ENCODE measurements around the gene SHOC1.

SHOC1 gene

GRCh38 chr9:111794835-111795556 lies at the start of gene SHOC1:
TSS of gene SHOC1 (minus strand) at chr9:111794937. CDS start at chr9:111791418, 3,519 bp downstream.
- no peak for TF ChIP-seq CTCF (conservative IDR thresholded peaks at IDR 0.05; ENCODE audit: low read depth, low read length)
- DNase-seq (ENCODE audit: low read depth) = no peak
- H3K4me3 ChIP-seq (ENCODE audit: low read length) = no peak within 1 kb of the TSS

- DNase-seq (ENCODE audit: low read depth) = no peak
- no peak for TF ChIP-seq CTCF (conservative IDR thresholded peaks at IDR 0.05; ENCODE audit: low read depth, low read length)
- H3K4me3 ChIP-seq (ENCODE audit: low read length) = no peak overlapping the region
Observed at GRCh38 chr9:111843971-111844370, 49.2 kb upstream of the SHOC1 start.

- DNase-seq (ENCODE audit: low read depth) = no peak
- TF ChIP-seq CTCF (conservative IDR thresholded peaks at IDR 0.05; ENCODE audit: low read depth, low read length) = no peak
- no peak overlapping the region for H3K4me3 ChIP-seq (ENCODE audit: low read length)
Observed at GRCh38 chr9:111842313-111842712, 47.6 kb upstream of the SHOC1 start.

GRCh38 chr9:111840442-111840841 lies 45.7 kb upstream of the SHOC1 start:
- TF ChIP-seq CTCF (conservative IDR thresholded peaks at IDR 0.05; ENCODE audit: low read depth, low read length) = no peak
- no peak for DNase-seq (ENCODE audit: low read depth)
- H3K4me3 ChIP-seq (ENCODE audit: low read length) = no peak overlapping the region

- TF ChIP-seq CTCF (conservative IDR thresholded peaks at IDR 0.05; ENCODE audit: low read depth, low read length) = no peak
- no peak overlapping the region for H3K4me3 ChIP-seq (ENCODE audit: low read length)
- no peak for DNase-seq (ENCODE audit: low read depth)
Observed at GRCh38 chr9:111839987-111840386, 45.2 kb upstream of the SHOC1 start.

- DNase-seq (ENCODE audit: low read depth) = no peak
- H3K4me3 ChIP-seq (ENCODE audit: low read length) = no peak overlapping the region
- no peak for TF ChIP-seq CTCF (conservative IDR thresholded peaks at IDR 0.05; ENCODE audit: low read depth, low read length)
Observed at GRCh38 chr9:111839387-111839786, 44.6 kb upstream of the SHOC1 start.

GRCh38 chr9:111838439-111838838 lies 43.7 kb upstream of the SHOC1 start:
- H3K4me3 ChIP-seq (ENCODE audit: low read length) = no peak overlapping the region
- TF ChIP-seq CTCF (conservative IDR thresholded peaks at IDR 0.05; ENCODE audit: low read depth, low read length) = no peak
- DNase-seq (ENCODE audit: low read depth) = no peak

Measured in retinal pigment epithelial cell (primary cell).